Epithelial cell of esophagus (primary cell): Measurements from ENCODE around the gene RNF34.

Experiments
- DNase-seq: peaks from one replicate; pipeline ENCODE4 v3.0.0; 2010; ENCODE audit warnings: low read depth
- H3K4me3 ChIP-seq: 2 replicates; pipeline ENCODE4 v1.5.1; 2011; ENCODE audit warnings: mild to moderate bottlenecking, low read length, control low read depth
- TF ChIP-seq, protein P1 (sequence below): IDR thresholded peaks from 2 replicates; pipeline ENCODE4 v1.5.1; 2011; ENCODE audit warnings: low read depth, mild to moderate bottlenecking, low read length, control low read depth, inconsistent platforms; ENCODE audit not compliant: insufficient read depth; ENCODE audit errors: missing control alignments

Gene RNF34

DNA sequence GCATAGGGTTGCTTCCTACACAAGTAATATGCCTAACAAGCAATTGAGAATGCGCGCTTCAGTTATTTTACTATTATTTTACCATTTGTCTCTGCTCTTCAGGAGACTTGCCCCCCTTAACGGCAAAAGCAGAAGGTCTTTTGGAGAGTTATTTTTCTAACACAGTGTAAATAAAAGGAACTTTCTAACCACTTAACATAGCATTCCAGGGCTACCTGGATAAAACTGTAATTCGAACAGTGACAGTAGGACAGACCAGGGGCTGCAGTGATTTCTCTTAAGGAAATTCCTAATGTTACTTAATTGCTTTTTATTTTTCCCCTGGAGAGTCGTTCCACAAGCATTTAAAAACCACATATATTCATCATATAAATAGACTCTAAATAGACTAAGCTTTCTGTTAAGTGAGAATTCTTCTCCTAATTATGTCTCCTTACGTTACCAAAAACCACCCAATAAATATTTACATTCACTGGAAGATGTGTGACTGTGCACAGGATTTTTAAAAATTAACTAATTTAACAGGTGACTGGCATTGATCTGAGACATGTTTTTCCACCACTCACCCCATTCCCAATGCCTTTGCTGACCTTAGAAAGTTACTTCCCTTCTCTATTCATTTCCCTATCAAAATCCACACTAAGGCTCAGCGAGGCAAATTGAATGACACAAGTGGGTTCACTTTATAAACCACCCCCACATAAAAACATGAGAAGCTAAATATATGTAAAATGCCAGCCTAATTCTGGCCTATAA, 72.4 kb downstream of the RNF34 start:
- H3K4me3 ChIP-seq, result no peak overlapping the region
- TF ChIP-seq, protein P1, sequence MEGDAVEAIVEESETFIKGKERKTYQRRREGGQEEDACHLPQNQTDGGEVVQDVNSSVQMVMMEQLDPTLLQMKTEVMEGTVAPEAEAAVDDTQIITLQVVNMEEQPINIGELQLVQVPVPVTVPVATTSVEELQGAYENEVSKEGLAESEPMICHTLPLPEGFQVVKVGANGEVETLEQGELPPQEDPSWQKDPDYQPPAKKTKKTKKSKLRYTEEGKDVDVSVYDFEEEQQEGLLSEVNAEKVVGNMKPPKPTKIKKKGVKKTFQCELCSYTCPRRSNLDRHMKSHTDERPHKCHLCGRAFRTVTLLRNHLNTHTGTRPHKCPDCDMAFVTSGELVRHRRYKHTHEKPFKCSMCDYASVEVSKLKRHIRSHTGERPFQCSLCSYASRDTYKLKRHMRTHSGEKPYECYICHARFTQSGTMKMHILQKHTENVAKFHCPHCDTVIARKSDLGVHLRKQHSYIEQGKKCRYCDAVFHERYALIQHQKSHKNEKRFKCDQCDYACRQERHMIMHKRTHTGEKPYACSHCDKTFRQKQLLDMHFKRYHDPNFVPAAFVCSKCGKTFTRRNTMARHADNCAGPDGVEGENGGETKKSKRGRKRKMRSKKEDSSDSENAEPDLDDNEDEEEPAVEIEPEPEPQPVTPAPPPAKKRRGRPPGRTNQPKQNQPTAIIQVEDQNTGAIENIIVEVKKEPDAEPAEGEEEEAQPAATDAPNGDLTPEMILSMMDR, result no peak
- no peak for DNase-seq
